Panc1 (cell line): ENCODE data around the gene GAD1.

Experiments used
- POLR2AphosphoS5 ChIP-seq: IDR thresholded peaks from 2 replicates; pipeline ENCODE4 v1.6.1; 2012; ENCODE audit warnings: mild to moderate bottlenecking, low read depth, low read length, moderate library complexity
- SIN3A ChIP-seq: IDR thresholded peaks from 2 replicates; pipeline ENCODE4 v1.6.1; 2012; ENCODE audit warnings: low read depth, mild to moderate bottlenecking, low read length, moderate library complexity, borderline replicate concordance; ENCODE audit not compliant: insufficient read depth
- TCF7L2 ChIP-seq: IDR thresholded peaks from 2 replicates; pipeline ENCODE4 v1.6.1; 2011; ENCODE audit warnings: mild to moderate bottlenecking, low read depth, low read length, inconsistent platforms
- TF ChIP-seq, protein P1 (sequence below): fragments of 450-650 bp; IDR thresholded peaks from 2 replicates; pipeline ENCODE4 v1.5.1; 2017; ENCODE audit warnings: mild to moderate bottlenecking
- TF ChIP-seq, protein P2 (sequence below), 2 experiments: IDR thresholded peaks; 2 replicates each; pipeline ENCODE4 v1.6.1; 2011 to 2012; ENCODE audit warnings: low read depth in 2 of 2, control low read depth in 1 of 2, low read length in 1 of 2, mild to moderate bottlenecking in 1 of 2, moderate library complexity in 1 of 2; ENCODE audit not compliant: insufficient read depth in 1 of 2

DNA sequence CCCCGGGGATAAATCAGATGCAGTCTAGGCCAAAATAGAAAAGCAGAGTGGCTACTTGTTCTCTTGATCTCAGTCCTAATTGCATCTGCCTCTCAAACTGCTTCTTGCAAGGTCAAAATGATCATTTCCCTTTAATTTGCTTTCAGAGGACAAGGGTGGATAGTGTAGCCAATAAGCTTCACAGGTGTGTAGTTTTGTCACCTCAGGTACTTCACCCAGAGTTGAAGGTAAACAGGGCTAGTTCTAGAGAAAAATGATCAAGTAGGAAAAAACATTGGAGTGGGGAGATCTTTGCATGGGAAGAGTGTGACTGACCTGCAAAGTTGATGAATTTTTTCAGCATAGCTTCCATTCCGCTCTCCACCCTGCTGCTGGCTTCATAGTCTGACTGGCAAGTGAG is 37.8 kb upstream of the GAD1 start:
- TF ChIP-seq, protein P1, sequence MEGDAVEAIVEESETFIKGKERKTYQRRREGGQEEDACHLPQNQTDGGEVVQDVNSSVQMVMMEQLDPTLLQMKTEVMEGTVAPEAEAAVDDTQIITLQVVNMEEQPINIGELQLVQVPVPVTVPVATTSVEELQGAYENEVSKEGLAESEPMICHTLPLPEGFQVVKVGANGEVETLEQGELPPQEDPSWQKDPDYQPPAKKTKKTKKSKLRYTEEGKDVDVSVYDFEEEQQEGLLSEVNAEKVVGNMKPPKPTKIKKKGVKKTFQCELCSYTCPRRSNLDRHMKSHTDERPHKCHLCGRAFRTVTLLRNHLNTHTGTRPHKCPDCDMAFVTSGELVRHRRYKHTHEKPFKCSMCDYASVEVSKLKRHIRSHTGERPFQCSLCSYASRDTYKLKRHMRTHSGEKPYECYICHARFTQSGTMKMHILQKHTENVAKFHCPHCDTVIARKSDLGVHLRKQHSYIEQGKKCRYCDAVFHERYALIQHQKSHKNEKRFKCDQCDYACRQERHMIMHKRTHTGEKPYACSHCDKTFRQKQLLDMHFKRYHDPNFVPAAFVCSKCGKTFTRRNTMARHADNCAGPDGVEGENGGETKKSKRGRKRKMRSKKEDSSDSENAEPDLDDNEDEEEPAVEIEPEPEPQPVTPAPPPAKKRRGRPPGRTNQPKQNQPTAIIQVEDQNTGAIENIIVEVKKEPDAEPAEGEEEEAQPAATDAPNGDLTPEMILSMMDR = no peak
- TF ChIP-seq POLR2AphosphoS5 (no peak), SIN3A (no peak), TCF7L2 (no peak)
- TF ChIP-seq, protein P2, sequence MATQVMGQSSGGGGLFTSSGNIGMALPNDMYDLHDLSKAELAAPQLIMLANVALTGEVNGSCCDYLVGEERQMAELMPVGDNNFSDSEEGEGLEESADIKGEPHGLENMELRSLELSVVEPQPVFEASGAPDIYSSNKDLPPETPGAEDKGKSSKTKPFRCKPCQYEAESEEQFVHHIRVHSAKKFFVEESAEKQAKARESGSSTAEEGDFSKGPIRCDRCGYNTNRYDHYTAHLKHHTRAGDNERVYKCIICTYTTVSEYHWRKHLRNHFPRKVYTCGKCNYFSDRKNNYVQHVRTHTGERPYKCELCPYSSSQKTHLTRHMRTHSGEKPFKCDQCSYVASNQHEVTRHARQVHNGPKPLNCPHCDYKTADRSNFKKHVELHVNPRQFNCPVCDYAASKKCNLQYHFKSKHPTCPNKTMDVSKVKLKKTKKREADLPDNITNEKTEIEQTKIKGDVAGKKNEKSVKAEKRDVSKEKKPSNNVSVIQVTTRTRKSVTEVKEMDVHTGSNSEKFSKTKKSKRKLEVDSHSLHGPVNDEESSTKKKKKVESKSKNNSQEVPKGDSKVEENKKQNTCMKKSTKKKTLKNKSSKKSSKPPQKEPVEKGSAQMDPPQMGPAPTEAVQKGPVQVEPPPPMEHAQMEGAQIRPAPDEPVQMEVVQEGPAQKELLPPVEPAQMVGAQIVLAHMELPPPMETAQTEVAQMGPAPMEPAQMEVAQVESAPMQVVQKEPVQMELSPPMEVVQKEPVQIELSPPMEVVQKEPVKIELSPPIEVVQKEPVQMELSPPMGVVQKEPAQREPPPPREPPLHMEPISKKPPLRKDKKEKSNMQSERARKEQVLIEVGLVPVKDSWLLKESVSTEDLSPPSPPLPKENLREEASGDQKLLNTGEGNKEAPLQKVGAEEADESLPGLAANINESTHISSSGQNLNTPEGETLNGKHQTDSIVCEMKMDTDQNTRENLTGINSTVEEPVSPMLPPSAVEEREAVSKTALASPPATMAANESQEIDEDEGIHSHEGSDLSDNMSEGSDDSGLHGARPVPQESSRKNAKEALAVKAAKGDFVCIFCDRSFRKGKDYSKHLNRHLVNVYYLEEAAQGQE (IDR thresholded peaks at IDR 0.05; ENCODE audit: insufficient read depth in 1 of 2, low read depth in 2 of 2, low read length in 1 of 2) = no peak
